ENCODE data around the gene LRRN4CL.
A peak's percentile ranks its signal among the peaks of the same experiment; 100 is the strongest.
"Not testable (repeated sequence)": the region's sequence is repeated elsewhere in the genome, so short reads cannot be mapped to it uniquely, and the experiment has no call there.

LRRN4CL gene

DNA sequence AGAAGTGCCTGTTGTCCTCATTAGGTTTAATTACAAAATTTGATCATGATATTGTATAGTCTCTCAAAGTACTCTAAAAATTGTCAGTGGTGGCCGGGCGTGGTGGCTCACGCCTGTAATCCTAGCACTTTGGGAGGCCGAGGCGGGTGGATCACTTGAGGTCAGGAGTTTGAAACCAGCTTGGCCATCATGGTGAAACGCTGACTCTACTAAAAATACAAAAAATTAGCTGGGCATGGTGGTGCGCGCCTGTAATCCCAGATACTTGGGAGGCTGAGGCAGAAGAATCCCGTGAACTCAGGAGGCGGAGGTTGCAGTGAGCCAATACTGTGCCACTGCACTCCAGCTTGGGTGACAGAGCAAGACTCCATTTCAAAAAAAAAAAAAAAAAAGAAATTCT, 13.9 kb downstream of the LRRN4CL start:
- DNase-seq: not testable (repeated sequence)

DNA sequence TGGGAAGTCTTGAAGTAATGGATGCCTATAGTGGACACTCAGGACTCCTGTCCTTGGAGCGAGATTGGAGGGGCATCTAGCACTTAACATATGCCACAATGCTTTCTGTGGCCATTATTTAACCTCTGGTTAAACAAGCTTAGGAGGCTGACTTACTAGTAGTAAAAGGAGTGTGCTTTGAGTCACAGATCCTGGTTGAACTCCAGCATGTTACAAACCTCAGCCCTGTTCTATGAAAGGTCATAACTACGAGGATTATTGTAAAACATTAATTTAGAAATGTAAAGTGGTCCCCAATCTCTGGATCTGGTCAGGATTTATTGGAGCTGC, 16.2 kb downstream of the LRRN4CL start:
- no peak for DNase-seq

GRCh38 chr11:62671608-62672389, 17.5 kb downstream of the LRRN4CL start, which contains the start of the genes LBHD1 and UQCC3:
LBHD1 (minus strand) TSS chr11:62672267; CDS start chr11:62670031, 2,236 bp downstream.
UQCC3 (plus strand) TSS chr11:62671673; CDS start chr11:62671746, 73 bp downstream.
- peak; percentile 66 for DNase-seq

- DNase-seq: no peak
Observed at GRCh38 chr11:62671236-62671607, 18.1 kb downstream of the LRRN4CL start.

GRCh38 chr11:62669420-62670161, 19.7 kb downstream of the LRRN4CL start:
- DNase-seq: no peak

DNA sequence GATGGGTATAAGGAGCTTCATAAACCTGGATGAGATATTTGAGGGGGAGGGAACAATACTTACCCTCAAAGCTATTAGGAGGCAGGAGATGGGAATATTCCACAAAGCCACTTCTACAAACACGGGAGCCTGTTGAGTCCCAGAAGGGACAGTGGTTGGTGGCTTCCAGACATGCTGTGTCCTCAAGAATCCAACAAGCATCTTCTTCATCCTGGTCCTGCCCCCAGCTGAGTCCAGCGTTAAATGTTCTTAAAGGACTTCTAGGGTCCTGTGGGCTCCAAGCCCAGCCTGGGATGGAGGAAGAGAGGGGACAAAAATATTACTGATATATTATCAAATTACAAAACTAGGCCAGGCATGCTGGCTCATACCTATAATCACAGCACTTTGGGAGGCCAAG, 21.9 kb downstream of the LRRN4CL start:
- DNase-seq: no peak

GRCh38 chr11:62666259-62666926, 22.9 kb downstream of the LRRN4CL start:
- DNase-seq: no peak

DNA sequence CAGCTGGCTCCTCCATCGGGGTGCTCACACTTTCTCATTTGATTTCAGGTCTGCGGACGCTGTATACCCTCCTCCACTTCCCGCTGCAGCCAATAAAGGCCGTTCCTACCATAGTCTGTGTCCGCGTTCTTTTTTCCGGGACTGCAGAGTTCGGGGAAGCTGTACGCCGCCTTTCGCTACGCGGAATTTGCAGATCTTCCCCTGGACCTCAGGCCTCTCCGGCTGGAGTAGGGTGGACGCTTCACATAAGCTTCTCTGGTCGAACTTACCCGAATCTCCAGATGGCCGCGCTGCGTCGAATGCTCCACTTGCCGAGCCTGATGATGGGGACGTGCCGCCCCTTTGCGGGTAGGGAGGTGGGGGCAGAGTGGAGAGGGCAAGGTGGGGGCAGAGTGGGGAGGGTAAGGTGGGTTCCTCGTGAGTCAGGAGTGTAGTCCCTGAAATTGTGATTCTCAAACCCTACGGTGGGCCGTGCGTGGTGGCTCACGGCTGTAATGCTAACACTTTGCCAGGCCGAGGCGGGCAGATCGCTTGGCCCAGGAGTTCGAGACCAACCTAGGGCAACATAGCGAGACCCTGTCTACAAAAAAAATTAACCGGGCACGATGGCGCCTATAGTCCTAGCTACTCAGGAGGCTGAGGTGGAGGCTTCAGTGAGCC, 23.6 kb downstream of the LRRN4CL start:
- peak; percentile 57 for DNase-seq

- peak; percentile 96 for DNase-seq
Observed at GRCh38 chr11:62665075-62665598, 24.2 kb downstream of the LRRN4CL start, which contains the start of the genes C11orf98 and CSKMT. C11orf98 (minus strand) TSS chr11:62665210; CDS start chr11:62665169, 41 bp downstream. CSKMT (plus strand) TSS chr11:62665312; CDS start chr11:62665880, 568 bp downstream.

GRCh38 chr11:62664405-62665074, 24.8 kb downstream of the LRRN4CL start:
- no peak for DNase-seq

DNA sequence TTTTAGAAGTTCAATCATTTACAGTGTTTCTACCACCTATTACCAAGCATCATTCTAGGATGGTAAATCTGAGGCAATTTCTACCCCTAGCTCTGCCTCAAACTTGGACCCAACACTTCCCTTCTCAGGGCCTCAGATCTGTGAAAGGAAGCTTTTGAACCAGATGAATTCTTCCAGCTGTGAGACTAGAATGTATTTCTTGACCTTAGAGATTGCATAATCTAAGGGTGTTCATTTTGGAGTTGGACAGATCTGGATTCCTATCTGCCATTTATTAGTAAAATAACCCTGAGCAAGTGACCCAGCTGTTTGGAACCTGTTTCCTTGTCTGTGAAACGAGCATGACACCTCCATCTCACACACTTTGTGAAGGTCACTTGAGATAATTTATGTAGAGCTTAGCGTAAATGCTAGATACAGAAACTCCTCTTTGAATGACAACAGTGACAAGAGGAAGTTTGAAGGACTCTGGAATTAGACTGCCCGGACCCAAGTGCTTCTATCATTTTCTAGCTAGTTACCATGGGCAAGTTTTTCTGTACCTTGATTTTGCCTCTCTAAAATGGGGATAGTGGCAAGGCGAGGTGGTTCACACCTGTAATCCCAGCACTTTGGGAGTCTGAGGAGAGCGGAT, 32.4 kb downstream of the LRRN4CL start:
- DNase-seq: no peak

GRCh38 chr11:62654297-62654696, 35.0 kb downstream of the LRRN4CL start:
- no peak for DNase-seq

DNA sequence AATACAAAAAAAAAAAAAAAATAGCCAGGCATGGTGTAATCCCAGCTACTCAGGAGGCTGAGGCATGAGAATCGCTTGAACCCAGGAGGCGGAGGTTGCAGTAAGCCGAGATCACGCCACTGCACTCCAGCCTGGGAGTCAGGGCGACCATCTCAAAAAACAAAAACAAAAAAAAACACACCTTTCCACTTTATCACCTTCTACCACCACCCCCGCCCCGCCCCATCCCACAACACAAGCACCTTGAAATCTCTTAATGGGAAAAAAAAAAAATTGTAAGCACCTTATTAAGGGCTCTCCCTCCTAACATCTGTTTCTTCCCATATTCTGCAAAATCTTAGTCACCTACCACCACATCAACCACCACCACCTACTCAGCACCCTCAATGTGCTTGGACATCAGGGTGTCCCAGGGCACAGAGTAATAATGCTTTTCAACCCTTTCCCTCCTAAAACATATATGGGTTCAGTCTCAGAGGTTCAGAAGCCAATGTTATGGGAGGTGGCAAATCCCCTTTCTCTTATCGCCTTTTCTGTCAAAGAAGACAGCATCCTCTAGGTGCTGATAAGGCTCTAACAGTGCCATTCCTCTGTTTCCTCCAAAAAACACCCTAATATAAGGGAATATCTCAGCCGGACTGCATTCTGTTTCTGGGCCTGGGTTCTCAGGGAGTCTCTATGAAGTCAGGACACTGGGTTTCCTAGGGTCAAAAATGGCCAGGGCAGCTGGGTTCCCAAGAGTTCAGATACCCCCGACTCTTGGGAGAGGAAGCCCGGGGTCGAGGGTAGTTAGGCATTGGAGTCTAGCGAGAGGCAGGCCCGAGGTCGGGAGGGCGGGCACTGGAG, 36.9 kb downstream of the LRRN4CL start:
- DNase-seq: no peak

DNA sequence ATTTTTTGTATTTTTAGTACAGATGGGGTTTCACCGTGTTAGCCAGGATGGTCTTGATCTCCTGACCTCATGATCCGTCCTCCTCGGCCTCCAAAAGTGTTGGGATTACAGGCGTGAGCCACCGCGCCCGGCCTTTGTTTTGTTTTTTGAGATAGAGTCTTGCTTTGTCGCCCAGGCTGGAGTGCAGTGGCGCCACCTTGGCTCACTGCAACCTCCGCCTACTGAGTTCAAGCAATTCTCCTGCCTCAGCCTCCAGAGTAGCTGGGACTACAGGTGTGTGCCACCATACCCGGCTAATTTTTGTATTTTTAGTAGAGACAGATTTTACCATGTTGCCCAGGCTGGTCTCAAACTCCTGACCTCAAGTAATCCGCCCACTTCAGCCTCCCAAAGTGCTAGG, 39.0 kb downstream of the LRRN4CL start:
- not testable (repeated sequence) for DNase-seq

DNA sequence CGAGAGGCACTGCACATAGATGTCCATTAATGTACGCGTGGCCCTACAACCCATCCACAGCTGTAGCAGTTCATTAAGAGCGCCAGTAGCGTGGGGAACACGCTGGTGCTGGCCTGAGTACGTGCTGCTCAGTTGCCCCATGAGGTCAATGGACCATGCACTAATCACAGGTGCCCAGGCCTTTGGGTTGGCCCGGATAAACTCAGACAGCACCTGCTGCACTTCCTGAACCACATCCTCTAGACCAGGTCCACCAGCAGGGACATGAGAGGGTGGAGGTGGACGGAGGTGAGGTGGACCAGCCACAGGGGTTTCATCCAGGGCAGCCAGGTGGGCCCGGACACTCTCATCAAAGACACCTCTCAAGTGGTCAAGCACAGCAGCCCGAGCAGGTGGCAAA, 39.8 kb downstream of the LRRN4CL start:
- no peak for DNase-seq

- no peak for DNase-seq
Observed at GRCh38 chr11:62648967-62649364, 40.4 kb downstream of the LRRN4CL start.

- no peak for DNase-seq
Observed at GRCh38 chr11:62648185-62648966, 41.0 kb downstream of the LRRN4CL start.

GRCh38 chr11:62647609-62648005, 41.7 kb downstream of the LRRN4CL start:
- no peak for DNase-seq

- DNase-seq: no peak
Observed at GRCh38 chr11:62646825-62647608, 42.3 kb downstream of the LRRN4CL start.

Data from activated CD4-positive, CD25-positive, alpha-beta regulatory T cell treated with anti-CD3 and anti-CD28 coated beads, Interleukin-2, amount 50 U/mL, for 72 hours (primary cell).